ENCODE data around the gene HOXA7. TPM values are rescaled to one million over a fixed set of nuclear protein-coding genes. Genes with fewer than 3 reads are reported as not detected.

HOXA7 gene
- total RNA-seq, 1 donor from 2014 or later = 1.4 TPM

DNA sequence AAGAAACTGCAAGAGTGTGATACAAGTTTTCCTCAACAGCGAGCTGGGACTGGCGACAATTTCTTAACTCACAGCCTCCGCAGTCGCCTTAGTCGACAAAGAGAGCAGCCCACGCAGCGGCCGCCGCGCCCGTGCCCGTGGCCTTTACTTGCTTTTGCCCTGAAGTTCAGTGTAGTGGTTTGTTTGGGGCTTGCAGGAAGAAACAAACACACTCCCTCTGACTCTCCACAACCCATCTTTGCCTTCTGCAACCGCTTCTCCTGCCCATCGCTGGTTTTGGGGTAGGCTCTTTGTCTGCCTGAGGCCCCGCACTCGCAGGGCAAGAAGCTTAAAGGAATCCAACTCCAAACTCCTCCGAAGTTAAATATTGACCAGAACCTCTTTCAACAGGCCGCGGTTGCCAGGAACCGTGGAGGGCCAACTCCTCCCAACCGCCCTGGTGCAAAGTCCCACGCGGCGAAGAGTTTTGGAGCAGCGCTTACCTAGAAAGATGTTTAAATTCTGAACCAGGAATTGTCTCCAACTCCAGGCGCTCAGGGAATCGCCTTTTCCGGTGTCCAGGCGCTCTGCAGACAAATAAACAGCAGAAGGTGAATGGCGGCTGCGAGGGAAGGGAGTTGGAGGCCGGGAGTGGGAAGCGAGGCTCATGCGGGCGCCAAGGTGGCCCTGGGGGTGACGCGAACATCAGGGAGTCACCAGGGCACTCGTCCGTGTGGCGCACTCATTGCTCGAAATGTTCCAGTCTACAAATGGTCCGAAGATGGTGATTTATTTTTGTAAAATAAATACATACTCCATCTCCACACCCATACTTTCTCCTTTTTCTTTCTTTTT, 34.2 kb downstream of the HOXA7 start:
- peak overlapping the region; percentile 97 for H3K4me3 Mint-ChIP-seq (ENCODE audit: low read depth)
- DNase-seq (ENCODE audit: low spot score, unreplicated experiment) = no peak

DNA sequence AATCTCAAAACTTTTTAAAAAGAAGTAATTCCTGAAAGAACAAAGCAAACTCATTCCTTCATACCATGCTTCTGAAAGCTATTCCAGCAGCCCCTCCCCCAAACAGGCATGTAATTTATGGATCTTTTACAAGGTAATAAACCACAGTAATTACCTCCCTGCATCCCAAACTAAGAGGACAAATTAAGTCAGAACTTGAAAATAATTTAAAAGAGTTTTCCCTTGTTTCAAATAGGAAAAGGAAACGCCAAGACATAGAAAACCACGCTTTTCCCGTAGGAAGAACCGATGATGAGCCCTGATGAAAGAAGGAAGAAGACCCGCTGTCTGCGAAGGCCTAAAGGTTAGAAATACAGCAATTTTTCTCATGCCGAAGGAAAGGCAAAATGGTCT, 34.8 kb downstream of the HOXA7 start:
- no peak for DNase-seq (ENCODE audit: low spot score, unreplicated experiment)
- Mint-ChIP-seq H3K36me3 (ENCODE audit: insufficient read depth) (peaks cover 15% of the 10 kb centered on the region), H3K9me3 (ENCODE audit: low read depth) (no peaks in the 10 kb centered on the region), H3K27me3 (no peaks in the 10 kb centered on the region), H3K4me1 (ENCODE audit: low read depth) (peaks cover 94% of the 10 kb centered on the region), H3K27ac (peak overlapping the region; percentile 99), H3K4me3 (ENCODE audit: low read depth) (peak overlapping the region; percentile 97)
- TF ChIP-seq, protein P1, sequence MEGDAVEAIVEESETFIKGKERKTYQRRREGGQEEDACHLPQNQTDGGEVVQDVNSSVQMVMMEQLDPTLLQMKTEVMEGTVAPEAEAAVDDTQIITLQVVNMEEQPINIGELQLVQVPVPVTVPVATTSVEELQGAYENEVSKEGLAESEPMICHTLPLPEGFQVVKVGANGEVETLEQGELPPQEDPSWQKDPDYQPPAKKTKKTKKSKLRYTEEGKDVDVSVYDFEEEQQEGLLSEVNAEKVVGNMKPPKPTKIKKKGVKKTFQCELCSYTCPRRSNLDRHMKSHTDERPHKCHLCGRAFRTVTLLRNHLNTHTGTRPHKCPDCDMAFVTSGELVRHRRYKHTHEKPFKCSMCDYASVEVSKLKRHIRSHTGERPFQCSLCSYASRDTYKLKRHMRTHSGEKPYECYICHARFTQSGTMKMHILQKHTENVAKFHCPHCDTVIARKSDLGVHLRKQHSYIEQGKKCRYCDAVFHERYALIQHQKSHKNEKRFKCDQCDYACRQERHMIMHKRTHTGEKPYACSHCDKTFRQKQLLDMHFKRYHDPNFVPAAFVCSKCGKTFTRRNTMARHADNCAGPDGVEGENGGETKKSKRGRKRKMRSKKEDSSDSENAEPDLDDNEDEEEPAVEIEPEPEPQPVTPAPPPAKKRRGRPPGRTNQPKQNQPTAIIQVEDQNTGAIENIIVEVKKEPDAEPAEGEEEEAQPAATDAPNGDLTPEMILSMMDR (IDR thresholded peaks at IDR 0.05; ENCODE audit: unreplicated experiment) = no peak

More for the DNA sequence above, 34.2 kb downstream of the HOXA7 start:
- Mint-ChIP-seq H3K9me3 (ENCODE audit: low read depth) (no peaks in the 10 kb centered on the region), H3K4me1 (ENCODE audit: low read depth) (peaks cover 94% of the 10 kb centered on the region), H3K36me3 (ENCODE audit: insufficient read depth) (peaks cover 15% of the 10 kb centered on the region), H3K27me3 (no peaks in the 10 kb centered on the region), H3K27ac (peak overlapping the region; percentile 99)
- TF ChIP-seq, protein P1 (IDR thresholded peaks at IDR 0.05; ENCODE audit: unreplicated experiment) = no peak

DNA sequence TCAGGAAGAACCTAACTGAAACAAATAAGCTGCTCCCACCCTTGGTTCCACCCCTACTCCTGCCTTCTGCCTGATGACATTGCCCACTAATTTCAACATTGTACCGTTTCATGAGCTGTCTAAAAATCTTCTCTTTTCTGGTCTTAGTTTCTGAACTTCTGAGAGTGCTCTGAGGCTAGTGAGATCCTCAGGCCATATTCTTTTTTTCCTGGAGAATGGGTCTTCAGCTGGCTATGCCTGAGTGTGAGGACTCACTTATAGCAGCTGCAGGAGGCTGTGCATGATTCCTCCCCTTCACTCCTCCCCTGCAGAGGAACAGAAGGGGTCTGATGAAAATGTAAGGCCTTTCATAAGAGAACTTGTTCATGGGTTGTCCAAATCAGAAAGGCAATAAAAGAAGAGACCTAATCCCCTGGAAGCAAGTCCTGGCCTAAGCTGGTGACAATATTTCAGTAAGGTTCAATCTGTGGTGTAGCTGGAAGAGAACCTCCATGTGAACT, 37.0 kb downstream of the HOXA7 start:
- TF ChIP-seq, protein P1 (IDR thresholded peaks at IDR 0.05; ENCODE audit: unreplicated experiment) = no peak
- Mint-ChIP-seq H3K27me3 (no peaks in the 10 kb centered on the region), H3K9me3 (ENCODE audit: low read depth) (no peaks in the 10 kb centered on the region), H3K27ac (peak overlapping the region; percentile 99), H3K36me3 (ENCODE audit: insufficient read depth) (peaks cover 15% of the 10 kb centered on the region), H3K4me1 (ENCODE audit: low read depth) (peaks cover 85% of the 10 kb centered on the region), H3K4me3 (ENCODE audit: low read depth) (peak overlapping the region; percentile 97)
- no peak for DNase-seq (ENCODE audit: low spot score, unreplicated experiment)

DNA sequence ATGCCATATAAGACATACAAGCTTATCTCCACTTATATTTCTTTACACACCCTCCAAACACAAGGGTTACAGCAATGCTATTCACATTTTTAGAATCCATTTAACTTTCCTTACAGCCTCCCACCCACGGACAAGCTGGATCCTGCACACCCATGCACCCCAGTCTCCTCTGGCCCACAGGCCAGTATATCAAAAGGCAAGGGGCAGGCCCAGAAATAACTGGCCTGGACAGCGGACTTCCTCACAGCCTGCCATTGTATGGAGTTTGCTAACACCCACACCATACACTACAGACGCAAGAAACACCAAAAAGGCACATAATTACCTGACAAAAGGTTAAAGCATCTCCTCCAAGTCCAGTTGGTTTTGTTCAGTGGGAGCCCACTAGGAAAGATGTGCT, 37.9 kb downstream of the HOXA7 start:
- TF ChIP-seq, protein P1 (IDR thresholded peaks at IDR 0.05; ENCODE audit: unreplicated experiment) = no peak
- H3K4me3 Mint-ChIP-seq (ENCODE audit: low read depth) = peak overlapping the region; percentile 97

DNA sequence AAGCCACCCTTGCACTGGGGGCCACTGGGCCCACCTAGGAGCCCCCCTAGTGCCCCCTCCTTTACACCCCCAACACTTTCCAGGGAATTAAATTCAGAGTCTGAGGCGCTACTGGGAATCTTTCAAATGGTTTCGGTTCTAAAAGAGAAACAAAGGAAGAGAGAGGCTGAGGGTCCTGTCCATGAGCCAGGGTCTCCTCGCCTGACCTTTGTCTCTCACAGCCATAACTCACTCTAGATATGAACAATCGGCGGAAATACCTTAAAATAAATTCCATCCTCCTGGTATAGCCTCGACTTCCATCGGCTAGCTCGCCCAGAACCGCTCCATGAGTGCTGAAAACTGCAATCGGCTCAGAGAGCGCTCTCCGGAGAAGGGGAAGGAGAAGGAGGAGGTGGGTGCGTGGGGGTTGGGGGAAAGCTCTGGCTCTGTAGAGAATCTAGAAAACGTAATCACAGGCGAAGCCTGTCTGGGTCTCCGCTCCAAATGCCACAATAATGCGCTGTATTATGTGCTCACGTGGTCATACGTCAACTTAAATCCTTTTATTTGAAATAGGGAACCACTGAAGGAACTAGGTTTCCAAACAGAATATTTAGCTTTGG, 38.5 kb downstream of the HOXA7 start:
- H3K4me1 Mint-ChIP-seq (ENCODE audit: low read depth) = peaks cover 70% of the 10 kb centered on the region
- peaks cover 14% of the 10 kb centered on the region for H3K36me3 Mint-ChIP-seq (ENCODE audit: insufficient read depth)
- H3K27ac Mint-ChIP-seq = peak overlapping the region; percentile 81
- H3K9me3 Mint-ChIP-seq (ENCODE audit: low read depth) = no peaks in the 10 kb centered on the region
- DNase-seq (ENCODE audit: low spot score, unreplicated experiment) = no peak
- peak overlapping the region; percentile 97 for H3K4me3 Mint-ChIP-seq (ENCODE audit: low read depth)
- H3K27me3 Mint-ChIP-seq = no peaks in the 10 kb centered on the region
- TF ChIP-seq, protein P1 (IDR thresholded peaks at IDR 0.05; ENCODE audit: unreplicated experiment) = no peak

More for the DNA sequence above, 37.9 kb downstream of the HOXA7 start:
- no peaks in the 10 kb centered on the region for H3K27me3 Mint-ChIP-seq
- peak overlapping the region; percentile 99 for H3K27ac Mint-ChIP-seq
- H3K9me3 Mint-ChIP-seq (ENCODE audit: low read depth) = no peaks in the 10 kb centered on the region
- no peak for DNase-seq (ENCODE audit: low spot score, unreplicated experiment)
- peaks cover 12% of the 10 kb centered on the region for H3K36me3 Mint-ChIP-seq (ENCODE audit: insufficient read depth)
- H3K4me1 Mint-ChIP-seq (ENCODE audit: low read depth) = peaks cover 76% of the 10 kb centered on the region

All from progenitor cell of endocrine pancreas (in vitro differentiated cells).